ENCODE measurements around the gene SLC13A2.

GRCh38 chr17:28518578-28518977 lies 45.1 kb downstream of the SLC13A2 start:
- TF ChIP-seq CTCF (IDR thresholded peaks at IDR 0.05) (no peak), POLR2AphosphoS5 (IDR thresholded peaks at IDR 0.05) (no peak), POLR2A (IDR thresholded peaks at IDR 0.05) (no peak)

Measured in upper lobe of left lung (tissue), 4 donors.